Measurements from ENCODE around the gene SBK1. TPM values are rescaled to one million over a fixed set of nuclear protein-coding genes. Genes with fewer than 3 reads are reported as not detected.
"Not testable (repeated sequence)": the region's sequence is repeated elsewhere in the genome, so short reads cannot be mapped to it uniquely, and the experiment has no call there.

The SBK1 gene
- 3.2 TPM for polyA plus RNA-seq
- long read RNA-seq, donor 1, full-length matches to known transcripts, result 1 of 1 reads
- long read RNA-seq, donor 1, partial matches to known transcripts, result 0 of 1 reads
- long read RNA-seq, donor 1, other reads (novel, unspliced or antisense), result 0 of 1 reads
- long read RNA-seq, donor 2, full-length matches to known transcripts, result 2 of 2 reads
- long read RNA-seq, donor 2, partial matches to known transcripts, result 0 of 2 reads
- long read RNA-seq, donor 2, other reads (novel, unspliced or antisense), result 0 of 2 reads
- long read RNA-seq, donor 3, result 0 reads
- long read RNA-seq, donor 4, full-length matches to known transcripts, result 1 of 1 reads
- long read RNA-seq, donor 4, partial matches to known transcripts, result 0 of 1 reads
- long read RNA-seq, donor 4, other reads (novel, unspliced or antisense), result 0 of 1 reads
- long read RNA-seq, donor 5, full-length matches to known transcripts, result 1 of 1 reads
- long read RNA-seq, donor 5, partial matches to known transcripts, result 0 of 1 reads
- long read RNA-seq, donor 5, other reads (novel, unspliced or antisense), result 0 of 1 reads
- long read RNA-seq, donor 6, full-length matches to known transcripts, result 3 of 3 reads
- long read RNA-seq, donor 6, partial matches to known transcripts, result 0 of 3 reads
- long read RNA-seq, donor 6, other reads (novel, unspliced or antisense), result 0 of 3 reads
- long read RNA-seq, donor 7, full-length matches to known transcripts, result 4 of 4 reads
- long read RNA-seq, donor 7, partial matches to known transcripts, result 0 of 4 reads
- long read RNA-seq, donor 7, other reads (novel, unspliced or antisense), result 0 of 4 reads
- long read RNA-seq, donor 8, result 0 reads
- long read RNA-seq, donor 9, result 0 reads
- long read RNA-seq, donor 10, result 0 reads
- long read RNA-seq, donor 11, result 0 reads

- peaks cover 19% of the 10 kb centered on the region for H3K27me3 ChIP-seq (ENCODE audit: control insufficient read depth, insufficient read depth, low read length)
These were observed at the start of gene SBK1 for GRCh38 chr16:28291651-28292626. TSS of gene SBK1 (plus strand) at chr16:28292525. CDS start at chr16:28317392, 24,867 bp downstream.

GRCh38 chr16:28249483-28249882 lies 42.8 kb upstream of the SBK1 start:
- not testable (repeated sequence) for H3K4me3 ChIP-seq (ENCODE audit: low read length); H3K36me3 ChIP-seq (ENCODE audit: control insufficient read depth, insufficient read depth, low read length); H3K27ac ChIP-seq (ENCODE audit: low read length); DNase-seq; H3K9me3 ChIP-seq (ENCODE audit: control insufficient read depth, low read depth, low read length); H3K27me3 ChIP-seq (ENCODE audit: control insufficient read depth, insufficient read depth, low read length); H3K4me1 ChIP-seq (ENCODE audit: control insufficient read depth, insufficient read depth, low read length)
- no CpG with 5 or more reads among the region's 2 CpGs for WGBS (ENCODE audit: insufficient coverage, low lambda C conversion rate)

More at GRCh38 chr16:28291651-28292626, at the start of gene SBK1:
- Histone ChIP-seq H3K9me3 (ENCODE audit: control insufficient read depth, low read depth, low read length) (no peaks in the 10 kb centered on the region), H3K27ac (ENCODE audit: low read length) (peak within 1 kb of the TSS; percentile 48), H3K36me3 (ENCODE audit: control insufficient read depth, insufficient read depth, low read length) (no peaks in the 10 kb centered on the region), H3K4me3 (ENCODE audit: low read length) (peak within 1 kb of the TSS; percentile 59), H3K4me1 (ENCODE audit: control insufficient read depth, insufficient read depth, low read length) (peaks cover 3% of the 10 kb centered on the region)
- DNase-seq, result peak; percentile 60 to 88
- no CpG with 5 or more reads among the region's 88 CpGs for WGBS (ENCODE audit: insufficient coverage, low lambda C conversion rate)

DNA sequence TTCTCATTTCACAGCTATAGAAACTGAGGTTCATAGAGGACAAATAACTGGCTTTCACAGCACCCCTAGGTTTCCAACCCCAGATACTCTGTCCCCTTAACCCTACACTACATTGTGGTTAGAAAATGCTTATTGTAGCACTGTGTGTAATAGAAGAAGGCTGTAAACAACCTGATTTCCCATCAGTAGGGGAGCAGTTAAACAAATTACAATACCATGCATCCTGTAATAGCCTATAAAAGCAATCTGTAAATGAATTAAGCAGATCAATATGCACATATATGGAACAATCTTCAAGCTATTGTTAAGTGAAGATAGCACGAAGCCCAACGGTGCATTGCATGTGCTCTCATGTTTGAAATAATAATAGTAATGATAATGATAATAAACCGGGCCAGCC lies 41.3 kb upstream of the SBK1 start:
- H3K36me3 ChIP-seq (ENCODE audit: control insufficient read depth, insufficient read depth, low read length), result no peaks in the 10 kb centered on the region
- H3K27ac ChIP-seq (ENCODE audit: low read length), result no peak overlapping the region
- H3K4me3 ChIP-seq (ENCODE audit: low read length), result no peak overlapping the region
- no peaks in the 10 kb centered on the region for H3K4me1 ChIP-seq (ENCODE audit: control insufficient read depth, insufficient read depth, low read length)
- DNase-seq, result no peak
- WGBS (ENCODE audit: insufficient coverage, low lambda C conversion rate), result no CpG with 5 or more reads among the region's 3 CpGs
- no peaks in the 10 kb centered on the region for H3K27me3 ChIP-seq (ENCODE audit: control insufficient read depth, insufficient read depth, low read length)
- no peaks in the 10 kb centered on the region for H3K9me3 ChIP-seq (ENCODE audit: control insufficient read depth, low read depth, low read length)

DNA sequence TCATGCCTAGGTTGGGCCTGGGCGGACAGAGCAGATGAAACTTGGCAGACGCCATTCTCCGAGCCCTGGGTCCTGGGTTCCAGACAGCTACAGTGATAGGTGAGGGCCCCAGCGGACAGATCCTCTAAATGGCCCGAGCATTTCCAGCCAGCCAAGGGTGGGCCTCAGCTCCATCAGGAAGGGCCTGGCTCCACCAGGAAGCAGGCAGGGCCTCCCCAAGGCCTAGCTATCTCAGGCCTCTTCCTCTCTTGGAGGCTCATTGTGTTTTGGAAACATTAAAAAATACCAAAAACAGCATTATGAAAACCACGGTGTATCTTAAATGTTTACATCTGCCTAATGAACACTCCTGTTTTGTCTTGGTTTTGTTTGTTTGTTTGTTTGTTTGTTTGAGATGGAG lies 38.2 kb upstream of the SBK1 start:
- WGBS (ENCODE audit: insufficient coverage, low lambda C conversion rate), result no CpG with 5 or more reads among the region's 6 CpGs
- peaks cover 12% of the 10 kb centered on the region for H3K27me3 ChIP-seq (ENCODE audit: control insufficient read depth, insufficient read depth, low read length)
- no peak overlapping the region for H3K27ac ChIP-seq (ENCODE audit: low read length)
- H3K9me3 ChIP-seq (ENCODE audit: control insufficient read depth, low read depth, low read length), result no peaks in the 10 kb centered on the region
- DNase-seq, result no peak
- no peaks in the 10 kb centered on the region for H3K36me3 ChIP-seq (ENCODE audit: control insufficient read depth, insufficient read depth, low read length)
- no peak overlapping the region for H3K4me3 ChIP-seq (ENCODE audit: low read length)
- no peaks in the 10 kb centered on the region for H3K4me1 ChIP-seq (ENCODE audit: control insufficient read depth, insufficient read depth, low read length)

DNA sequence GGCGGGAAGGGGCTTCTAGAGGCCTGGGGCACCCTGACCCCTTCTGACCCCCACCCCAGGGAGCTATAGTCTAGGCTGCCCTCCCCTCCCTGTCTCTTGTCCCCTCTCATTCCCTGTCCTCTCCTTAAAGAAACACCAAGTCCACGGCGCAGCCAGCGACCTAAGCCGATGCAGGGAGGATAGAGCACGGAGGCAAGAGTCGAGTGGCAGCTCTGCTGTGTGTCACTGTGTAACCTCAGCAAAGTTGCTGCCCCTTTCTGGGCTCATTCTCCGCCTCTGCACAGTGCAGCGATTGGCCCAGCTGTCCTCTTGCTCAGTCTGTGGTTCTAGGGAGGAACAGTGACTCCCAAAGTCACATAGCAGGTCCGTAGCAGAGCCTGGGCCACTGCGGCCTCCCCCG lies 36.5 kb upstream of the SBK1 start:
- no peak overlapping the region for H3K27ac ChIP-seq (ENCODE audit: low read length)
- DNase-seq, result no peak
- H3K9me3 ChIP-seq (ENCODE audit: control insufficient read depth, low read depth, low read length), result no peaks in the 10 kb centered on the region
- peaks cover 12% of the 10 kb centered on the region for H3K27me3 ChIP-seq (ENCODE audit: control insufficient read depth, insufficient read depth, low read length)
- no CpG with 5 or more reads among the region's 12 CpGs for WGBS (ENCODE audit: insufficient coverage, low lambda C conversion rate)
- H3K36me3 ChIP-seq (ENCODE audit: control insufficient read depth, insufficient read depth, low read length), result no peaks in the 10 kb centered on the region
- H3K4me1 ChIP-seq (ENCODE audit: control insufficient read depth, insufficient read depth, low read length), result no peaks in the 10 kb centered on the region
- no peak overlapping the region for H3K4me3 ChIP-seq (ENCODE audit: low read length)

GRCh38 chr16:28257256-28257655 lies 35.1 kb upstream of the SBK1 start:
- WGBS (ENCODE audit: insufficient coverage, low lambda C conversion rate), result 67% methylated on average over 3 of the region's 4 CpGs
- Histone ChIP-seq H3K27me3 (ENCODE audit: control insufficient read depth, insufficient read depth, low read length) (peaks cover 16% of the 10 kb centered on the region), H3K27ac (ENCODE audit: low read length) (no peak overlapping the region), H3K36me3 (ENCODE audit: control insufficient read depth, insufficient read depth, low read length) (no peaks in the 10 kb centered on the region), H3K4me1 (ENCODE audit: control insufficient read depth, insufficient read depth, low read length) (no peaks in the 10 kb centered on the region), H3K9me3 (ENCODE audit: control insufficient read depth, low read depth, low read length) (no peaks in the 10 kb centered on the region), H3K4me3 (ENCODE audit: low read length) (no peak overlapping the region)
- DNase-seq, result no peak

DNA sequence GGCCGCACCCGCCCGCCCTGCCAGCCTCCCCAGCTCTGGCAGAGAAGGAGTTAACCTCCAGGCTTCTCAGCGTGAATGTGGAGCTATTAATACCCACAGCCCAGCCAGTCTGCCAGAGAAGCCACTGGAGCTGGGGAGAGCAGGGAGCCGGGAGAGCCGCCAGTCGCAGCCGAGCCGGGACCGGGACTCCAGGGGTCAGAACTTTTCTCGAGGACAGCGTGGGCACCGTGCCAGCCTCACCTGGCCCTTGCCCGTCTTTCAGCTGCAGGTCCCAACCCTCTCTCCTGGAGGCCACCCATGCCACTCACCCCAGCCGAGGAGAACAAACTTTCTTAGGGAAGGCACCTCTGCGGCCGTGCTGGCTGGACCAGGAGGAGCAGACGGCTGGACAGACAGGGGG lies 33.8 kb upstream of the SBK1 start:
- no peak for DNase-seq
- no peak overlapping the region for H3K4me3 ChIP-seq (ENCODE audit: low read length)
- H3K27me3 ChIP-seq (ENCODE audit: control insufficient read depth, insufficient read depth, low read length), result peaks cover 22% of the 10 kb centered on the region
- H3K9me3 ChIP-seq (ENCODE audit: control insufficient read depth, low read depth, low read length), result no peaks in the 10 kb centered on the region
- WGBS (ENCODE audit: insufficient coverage, low lambda C conversion rate), result no CpG with 5 or more reads among the region's 18 CpGs
- H3K36me3 ChIP-seq (ENCODE audit: control insufficient read depth, insufficient read depth, low read length), result no peaks in the 10 kb centered on the region
- no peak overlapping the region for H3K27ac ChIP-seq (ENCODE audit: low read length)
- H3K4me1 ChIP-seq (ENCODE audit: control insufficient read depth, insufficient read depth, low read length), result no peaks in the 10 kb centered on the region

DNA sequence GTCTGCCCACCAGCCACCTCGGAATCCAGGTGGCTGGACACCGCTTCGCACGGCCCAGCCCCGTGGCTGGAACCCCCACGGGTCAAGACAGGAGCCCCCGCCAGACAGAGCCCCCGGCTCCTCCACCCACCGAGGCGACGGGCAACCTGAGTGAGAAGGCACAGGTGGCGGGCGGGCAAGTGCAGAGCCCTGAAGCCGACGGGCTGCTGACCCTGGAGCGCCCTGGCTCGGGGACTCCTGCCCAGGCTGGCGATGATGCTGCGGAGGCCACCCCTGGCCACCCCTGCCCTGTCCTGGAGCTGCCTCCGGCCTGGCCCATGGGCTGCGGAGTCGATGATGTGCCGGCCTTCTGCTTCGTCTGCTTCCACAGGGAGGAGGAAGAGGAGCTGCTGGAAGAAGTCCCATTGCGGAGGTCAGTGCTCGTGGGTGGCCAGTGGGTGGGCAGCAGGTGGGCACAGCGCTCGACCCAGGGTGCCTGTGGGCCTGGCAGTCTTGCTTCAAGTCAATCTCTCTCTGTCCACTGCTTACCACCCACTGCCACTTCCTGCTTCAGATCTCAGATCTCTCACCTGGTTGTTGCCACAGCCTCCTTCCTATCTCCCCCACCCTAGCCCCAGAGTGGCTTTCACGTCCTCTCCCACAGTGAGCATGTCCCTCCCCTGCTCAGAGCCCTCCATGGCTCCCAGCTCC lies 33.1 kb upstream of the SBK1 start:
- no peak overlapping the region for H3K27ac ChIP-seq (ENCODE audit: low read length)
- H3K27me3 ChIP-seq (ENCODE audit: control insufficient read depth, insufficient read depth, low read length), result peaks cover 22% of the 10 kb centered on the region
- no CpG with 5 or more reads among the region's 29 CpGs for WGBS (ENCODE audit: insufficient coverage, low lambda C conversion rate)
- H3K4me3 ChIP-seq (ENCODE audit: low read length), result no peak overlapping the region
- H3K4me1 ChIP-seq (ENCODE audit: control insufficient read depth, insufficient read depth, low read length), result no peaks in the 10 kb centered on the region
- DNase-seq, result no peak
- no peaks in the 10 kb centered on the region for H3K9me3 ChIP-seq (ENCODE audit: control insufficient read depth, low read depth, low read length)
- H3K36me3 ChIP-seq (ENCODE audit: control insufficient read depth, insufficient read depth, low read length), result no peaks in the 10 kb centered on the region

- H3K4me3 ChIP-seq (ENCODE audit: low read length), result no peak overlapping the region
- H3K36me3 ChIP-seq (ENCODE audit: control insufficient read depth, insufficient read depth, low read length), result no peaks in the 10 kb centered on the region
- DNase-seq, result no peak
- no peak overlapping the region for H3K27ac ChIP-seq (ENCODE audit: low read length)
- WGBS (ENCODE audit: insufficient coverage, low lambda C conversion rate), result no CpG with 5 or more reads among the region's 7 CpGs
- peaks cover 22% of the 10 kb centered on the region for H3K27me3 ChIP-seq (ENCODE audit: control insufficient read depth, insufficient read depth, low read length)
- H3K9me3 ChIP-seq (ENCODE audit: control insufficient read depth, low read depth, low read length), result no peaks in the 10 kb centered on the region
- H3K4me1 ChIP-seq (ENCODE audit: control insufficient read depth, insufficient read depth, low read length), result no peaks in the 10 kb centered on the region
These were observed 32.6 kb upstream of the SBK1 start for GRCh38 chr16:28259781-28260150.
